Subcutaneous adipose tissue (tissue), 4 donors: ENCODE data around the gene SMIM13. TPM values are rescaled to one million over a fixed set of nuclear protein-coding genes. Genes with fewer than 3 reads are reported as not detected.

ENCODE experiments used
- total RNA-seq, 4 donors: library from RNA; depleted of rRNA; stranded (reverse); fragments of >200 nt; gene quantifications; one replicate each; pipeline ENCODE4 v1.1.0, GENCODE V29; 2016
- TF ChIP-seq, protein P1 (sequence below): fragments of 450-650 bp; IDR thresholded peaks from one replicate; pipeline ENCODE4 v1.5.1; 2016; ENCODE audit warnings: low read depth, mild to moderate bottlenecking, control low read depth, antibody characterized with exemption, moderate library complexity

The SMIM13 gene
- total RNA-seq, 4 donors from 2014 or later = 4.0 to 9.9 (median 6.7) TPM

DNA sequence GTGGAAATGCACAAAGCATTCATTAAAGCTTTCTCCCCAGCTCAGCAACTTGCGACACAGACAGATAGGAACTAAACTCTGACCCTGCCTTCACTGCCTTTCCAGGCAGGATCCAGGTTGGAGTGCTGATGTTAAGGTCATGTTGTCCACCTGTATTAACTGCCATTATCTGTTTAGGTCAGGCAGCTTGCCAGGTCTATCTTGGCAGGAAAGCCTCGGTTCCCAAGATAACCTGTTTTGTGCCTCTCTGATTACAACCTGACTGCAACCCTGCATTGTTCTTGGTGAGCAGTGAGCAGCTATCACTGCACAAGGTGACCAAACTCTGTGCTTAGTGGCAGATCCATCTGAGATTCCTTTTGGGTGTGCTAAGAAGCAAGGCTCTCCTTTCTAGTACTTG is 26.3 kb upstream of the SMIM13 start:
- TF ChIP-seq, protein P1, sequence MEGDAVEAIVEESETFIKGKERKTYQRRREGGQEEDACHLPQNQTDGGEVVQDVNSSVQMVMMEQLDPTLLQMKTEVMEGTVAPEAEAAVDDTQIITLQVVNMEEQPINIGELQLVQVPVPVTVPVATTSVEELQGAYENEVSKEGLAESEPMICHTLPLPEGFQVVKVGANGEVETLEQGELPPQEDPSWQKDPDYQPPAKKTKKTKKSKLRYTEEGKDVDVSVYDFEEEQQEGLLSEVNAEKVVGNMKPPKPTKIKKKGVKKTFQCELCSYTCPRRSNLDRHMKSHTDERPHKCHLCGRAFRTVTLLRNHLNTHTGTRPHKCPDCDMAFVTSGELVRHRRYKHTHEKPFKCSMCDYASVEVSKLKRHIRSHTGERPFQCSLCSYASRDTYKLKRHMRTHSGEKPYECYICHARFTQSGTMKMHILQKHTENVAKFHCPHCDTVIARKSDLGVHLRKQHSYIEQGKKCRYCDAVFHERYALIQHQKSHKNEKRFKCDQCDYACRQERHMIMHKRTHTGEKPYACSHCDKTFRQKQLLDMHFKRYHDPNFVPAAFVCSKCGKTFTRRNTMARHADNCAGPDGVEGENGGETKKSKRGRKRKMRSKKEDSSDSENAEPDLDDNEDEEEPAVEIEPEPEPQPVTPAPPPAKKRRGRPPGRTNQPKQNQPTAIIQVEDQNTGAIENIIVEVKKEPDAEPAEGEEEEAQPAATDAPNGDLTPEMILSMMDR = no peak

DNA sequence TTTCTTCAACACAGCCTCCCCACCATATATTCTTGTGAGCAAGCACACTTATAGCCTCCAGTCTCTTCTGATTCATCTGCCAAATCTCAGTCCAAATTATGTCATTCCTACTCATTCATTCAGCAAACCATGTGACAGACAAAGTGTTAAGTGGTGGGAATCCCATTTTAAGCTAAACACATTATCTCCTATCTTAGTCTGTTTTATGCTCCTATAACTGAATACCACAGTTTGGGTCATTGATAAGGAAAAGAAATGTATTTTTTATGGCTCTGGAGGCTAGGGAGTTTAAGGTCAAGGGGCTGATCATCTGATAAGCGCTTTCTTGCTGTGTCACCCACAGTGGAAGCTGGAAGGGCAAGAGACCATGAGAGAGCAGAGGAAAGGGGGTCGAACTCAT is 23.9 kb upstream of the SMIM13 start:
- TF ChIP-seq, protein P1 = no peak

DNA sequence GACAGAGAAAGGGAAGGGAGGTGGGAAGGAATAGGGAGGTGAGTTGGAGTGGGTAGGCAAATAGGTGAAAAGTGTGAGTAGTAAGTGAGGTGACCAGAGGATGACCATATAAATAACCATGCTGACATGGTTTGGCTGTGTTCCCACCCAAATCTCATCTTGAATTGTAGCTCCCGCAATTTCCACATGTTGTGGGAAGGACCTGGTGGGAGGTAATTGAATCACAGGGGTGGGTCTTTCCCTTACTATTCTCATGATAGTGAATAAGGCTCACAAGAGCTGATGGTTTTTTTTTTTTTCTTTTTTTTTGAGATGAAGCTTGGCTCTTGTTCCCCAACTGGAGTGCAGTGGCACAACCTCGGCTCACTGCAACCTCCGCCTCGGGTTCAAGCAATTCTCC is 21.5 kb upstream of the SMIM13 start:
- TF ChIP-seq, protein P1 = no peak

DNA sequence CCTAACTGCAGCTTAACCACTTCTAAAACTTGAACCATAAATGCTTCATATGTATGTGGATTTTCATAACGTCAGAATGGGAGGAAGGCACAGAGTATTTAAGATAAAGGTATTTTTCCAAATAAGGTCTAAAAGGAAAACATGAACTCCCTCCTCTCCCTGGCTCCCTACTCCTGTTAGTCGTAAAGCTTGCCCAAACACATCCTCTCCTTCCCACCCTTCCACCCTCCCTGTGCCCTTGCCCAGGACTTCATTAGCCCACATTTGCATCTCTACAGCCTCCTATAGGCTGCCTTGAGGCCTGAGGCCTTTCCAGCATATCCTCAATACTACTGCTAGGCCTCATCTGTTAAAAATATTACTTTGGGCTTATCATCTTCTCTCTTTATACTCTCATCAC is 17.1 kb upstream of the SMIM13 start:
- TF ChIP-seq, protein P1 = no peak

DNA sequence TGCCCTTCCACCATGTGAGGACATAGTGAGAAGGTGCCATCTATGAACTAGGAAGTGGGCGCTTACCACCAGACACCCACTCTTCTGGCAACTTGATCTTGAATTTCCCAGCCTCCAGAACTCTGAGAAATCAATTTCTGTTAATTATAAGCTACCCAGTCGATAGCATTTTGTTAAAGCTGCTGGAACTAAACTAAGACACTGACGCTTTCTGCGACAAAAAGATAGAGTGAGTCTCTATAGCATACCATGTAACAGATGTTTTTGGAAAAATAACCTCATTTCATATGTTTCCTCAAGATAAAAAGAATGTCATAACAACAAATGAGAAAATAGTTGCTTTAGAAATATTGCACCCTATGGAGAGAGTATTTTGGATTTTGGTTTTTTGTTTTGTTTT is 15.4 kb upstream of the SMIM13 start:
- TF ChIP-seq, protein P1 = no peak

DNA sequence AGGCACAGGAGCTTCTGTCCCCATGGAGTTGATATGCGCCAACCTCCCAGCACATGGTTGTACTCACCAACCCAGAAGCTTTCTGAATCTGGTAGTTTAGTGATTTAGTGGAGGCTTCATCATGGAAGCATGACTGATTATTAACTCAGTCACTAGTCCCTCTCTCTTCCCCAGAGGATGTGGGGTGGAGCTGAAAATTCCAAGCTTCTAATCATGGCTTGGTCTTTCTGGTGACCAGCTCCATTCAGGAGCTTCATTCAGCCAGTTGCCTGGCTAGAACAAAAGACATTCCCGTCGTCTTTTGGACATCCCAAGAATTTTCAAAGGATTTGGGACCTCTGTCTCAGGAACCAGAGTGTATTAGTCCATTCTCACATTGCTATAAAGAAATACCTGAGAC is 13.3 kb upstream of the SMIM13 start:
- TF ChIP-seq, protein P1 = no peak

DNA sequence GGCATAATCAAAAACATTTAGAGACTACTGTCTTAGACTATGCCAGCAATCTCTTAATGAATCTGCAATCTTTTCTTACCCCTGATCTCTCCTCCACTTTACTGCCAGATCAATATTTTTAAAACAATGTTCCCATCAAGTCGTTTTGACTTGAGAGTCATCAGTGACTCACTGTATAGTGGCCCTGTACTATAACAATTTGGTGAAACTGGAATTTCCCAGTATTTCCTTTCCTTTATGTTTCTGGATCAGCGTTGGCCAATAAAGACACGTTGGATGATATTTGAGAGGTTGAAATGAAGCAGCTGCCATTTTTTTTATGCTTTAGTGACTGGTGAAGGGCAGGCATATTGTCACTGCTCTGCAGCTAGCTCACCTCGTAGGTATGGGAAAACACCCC is 10.1 kb upstream of the SMIM13 start:
- TF ChIP-seq, protein P1 = no peak
